GM12874 (cell line): ENCODE data around the gene TTBK1.

Experiments
- TF ChIP-seq, protein P1 (sequence below): IDR thresholded peaks from 2 replicates; pipeline ENCODE4 v1.5.1; 2011; ENCODE audit warnings: low read depth, mild to moderate bottlenecking, control low read depth, low read length, moderate library complexity; ENCODE audit not compliant: insufficient read depth

TTBK1 gene

DNA sequence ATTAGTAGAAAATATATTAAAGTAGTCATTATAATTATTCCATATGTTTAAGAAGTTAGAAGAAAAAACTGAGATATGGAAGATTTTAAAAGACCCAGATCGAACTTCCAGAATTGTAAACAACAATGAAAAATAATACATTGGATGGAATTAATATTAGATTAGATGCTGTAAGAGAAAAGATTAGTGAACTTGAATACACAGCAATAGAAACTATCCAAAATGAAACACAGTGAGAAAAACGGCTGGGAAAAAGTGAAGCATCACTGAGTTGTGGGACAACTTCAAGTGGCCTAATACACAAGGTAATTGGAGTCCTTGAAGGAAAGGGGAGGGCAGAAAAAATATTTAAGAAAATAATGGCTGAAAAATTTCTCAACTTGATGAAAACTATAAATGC, 4.2 kb upstream of the TTBK1 start:
- TF ChIP-seq, protein P1, sequence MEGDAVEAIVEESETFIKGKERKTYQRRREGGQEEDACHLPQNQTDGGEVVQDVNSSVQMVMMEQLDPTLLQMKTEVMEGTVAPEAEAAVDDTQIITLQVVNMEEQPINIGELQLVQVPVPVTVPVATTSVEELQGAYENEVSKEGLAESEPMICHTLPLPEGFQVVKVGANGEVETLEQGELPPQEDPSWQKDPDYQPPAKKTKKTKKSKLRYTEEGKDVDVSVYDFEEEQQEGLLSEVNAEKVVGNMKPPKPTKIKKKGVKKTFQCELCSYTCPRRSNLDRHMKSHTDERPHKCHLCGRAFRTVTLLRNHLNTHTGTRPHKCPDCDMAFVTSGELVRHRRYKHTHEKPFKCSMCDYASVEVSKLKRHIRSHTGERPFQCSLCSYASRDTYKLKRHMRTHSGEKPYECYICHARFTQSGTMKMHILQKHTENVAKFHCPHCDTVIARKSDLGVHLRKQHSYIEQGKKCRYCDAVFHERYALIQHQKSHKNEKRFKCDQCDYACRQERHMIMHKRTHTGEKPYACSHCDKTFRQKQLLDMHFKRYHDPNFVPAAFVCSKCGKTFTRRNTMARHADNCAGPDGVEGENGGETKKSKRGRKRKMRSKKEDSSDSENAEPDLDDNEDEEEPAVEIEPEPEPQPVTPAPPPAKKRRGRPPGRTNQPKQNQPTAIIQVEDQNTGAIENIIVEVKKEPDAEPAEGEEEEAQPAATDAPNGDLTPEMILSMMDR, result no peak

DNA sequence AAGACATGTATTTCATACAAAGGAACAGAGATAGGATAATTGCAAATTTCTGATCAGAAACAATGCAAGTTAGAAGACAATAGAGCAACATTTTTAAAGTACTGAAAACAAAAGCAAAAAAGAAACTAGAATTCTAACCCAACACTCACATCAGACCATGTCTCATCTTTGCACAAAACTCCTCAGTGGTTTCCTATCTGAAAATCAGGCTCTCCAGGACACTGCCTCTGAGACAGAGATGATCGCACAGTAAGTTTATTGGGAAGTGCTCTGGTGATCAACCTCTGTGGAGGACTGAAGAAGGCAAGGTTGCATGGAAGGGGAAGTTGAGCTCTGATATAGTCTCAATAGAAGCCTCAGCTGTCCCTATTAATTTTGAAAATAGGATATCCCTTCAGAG, 2.3 kb upstream of the TTBK1 start:
- TF ChIP-seq, protein P1, result no peak

DNA sequence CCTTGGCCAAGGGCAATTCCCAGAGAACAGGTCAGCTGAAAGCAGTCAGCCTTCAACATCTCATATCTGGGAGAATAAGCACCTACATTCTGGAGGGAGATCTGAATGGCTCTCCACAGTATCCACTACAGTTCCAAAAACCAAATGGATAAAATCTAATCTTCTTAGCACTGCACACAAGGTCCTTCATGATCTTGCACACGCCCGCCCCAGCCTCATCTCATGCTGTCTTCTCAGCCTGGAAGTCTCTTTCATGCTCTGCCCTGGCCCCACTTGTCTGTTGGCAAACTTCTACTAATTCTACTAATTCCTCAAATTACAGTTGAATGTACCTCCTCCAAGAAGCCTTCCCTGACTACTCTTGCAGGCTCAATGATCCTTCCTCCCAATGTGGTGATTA, 1.8 kb upstream of the TTBK1 start:
- TF ChIP-seq, protein P1, result no peak

DNA sequence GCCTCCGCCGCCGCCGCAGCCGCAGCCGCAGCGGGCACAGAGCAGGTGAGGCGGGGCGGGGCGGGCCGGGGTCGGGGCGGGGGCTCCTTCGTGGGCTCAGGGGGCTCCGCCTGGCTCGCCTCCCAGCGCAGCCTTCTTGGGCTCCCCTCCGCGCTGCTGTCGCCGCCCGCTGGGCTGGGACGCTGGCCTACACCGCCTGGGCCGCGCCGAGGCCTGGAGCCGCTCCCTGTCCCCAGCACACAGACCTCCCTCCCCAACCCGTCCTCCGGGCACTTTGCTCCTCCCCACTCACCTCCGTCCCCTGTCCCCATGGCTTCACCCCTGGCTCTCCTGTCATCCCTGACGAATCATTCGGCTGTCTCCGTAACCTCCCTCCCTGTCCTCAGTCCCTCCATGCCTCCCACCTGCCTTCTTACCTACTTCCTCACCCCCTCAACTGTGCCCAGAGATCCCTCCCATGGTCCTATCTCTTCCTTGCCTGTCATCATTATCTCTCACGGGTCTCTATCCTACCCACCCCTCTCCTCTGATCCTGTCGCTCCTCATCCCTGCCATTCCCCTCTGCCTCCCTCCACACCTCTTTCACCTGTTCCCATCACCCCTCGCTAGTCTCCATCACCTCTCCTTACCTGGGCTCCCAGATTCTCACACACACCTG, 512 bp downstream of the TTBK1 start:
- TF ChIP-seq, protein P1, result no peak

DNA sequence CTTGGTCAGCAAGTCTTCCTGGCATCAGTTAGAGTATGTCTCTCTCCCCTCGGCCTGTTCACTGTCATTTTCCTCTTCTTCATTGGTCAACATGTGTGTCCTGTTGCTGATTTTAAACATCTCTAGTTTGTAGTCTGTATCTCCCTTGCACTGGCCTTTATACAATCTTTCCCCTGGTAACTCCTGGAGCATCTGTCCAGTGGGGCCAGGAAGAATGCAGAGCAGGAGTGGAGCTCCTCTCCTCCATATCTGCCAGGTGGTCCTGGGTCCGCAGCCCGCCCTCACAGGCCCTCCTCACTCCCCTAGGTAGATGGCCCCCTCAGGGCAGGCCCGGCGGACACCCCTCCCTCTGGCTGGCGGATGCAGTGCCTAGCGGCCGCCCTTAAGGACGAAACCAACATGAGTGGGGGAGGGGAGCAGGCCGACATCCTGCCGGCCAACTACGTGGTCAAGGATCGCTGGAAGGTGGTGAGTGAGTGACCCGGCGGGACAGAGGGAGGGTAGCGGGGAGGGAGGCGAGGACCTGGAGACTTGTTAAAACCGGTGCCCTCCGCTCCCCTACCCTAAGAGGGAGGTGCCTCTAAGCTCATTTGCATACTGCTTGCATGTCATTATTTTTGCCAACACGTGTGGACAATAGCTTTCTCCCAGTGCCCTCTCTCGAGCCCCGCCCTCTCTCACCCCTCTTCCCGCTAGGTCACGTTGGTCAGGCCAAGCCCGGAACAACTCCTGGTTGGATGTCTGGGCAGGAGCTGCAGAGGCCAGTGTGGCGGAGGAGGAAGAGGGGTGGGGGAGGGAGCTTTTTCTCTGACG, 3.2 kb downstream of the TTBK1 start:
- TF ChIP-seq, protein P1, result no peak

- TF ChIP-seq, protein P1, result no peak
Observed at GRCh38 chr6:43247114-43247999, 4.1 kb downstream of the TTBK1 start.

- TF ChIP-seq, protein P1, result no peak
Observed at GRCh38 chr6:43248101-43248500, 4.8 kb downstream of the TTBK1 start.
